HL-60 (cell line): ENCODE results near the gene NBEAL2.

Experiments
- POLR2AphosphoS5 ChIP-seq: IDR thresholded peaks from 2 replicates; pipeline ENCODE4 v1.6.1; 2012; ENCODE audit warnings: low read depth
- TF ChIP-seq, protein P1 (sequence below): IDR thresholded peaks from one replicate; pipeline ENCODE4 v1.5.1; 2011; ENCODE audit warnings: low read length, control low read depth, inconsistent platforms; ENCODE audit not compliant: insufficient read depth
- TF ChIP-seq, protein P2 (sequence below): IDR thresholded peaks from 2 replicates; pipeline ENCODE4 v1.6.1; 2012; ENCODE audit warnings: low read depth; ENCODE audit not compliant: insufficient replicate concordance

DNA sequence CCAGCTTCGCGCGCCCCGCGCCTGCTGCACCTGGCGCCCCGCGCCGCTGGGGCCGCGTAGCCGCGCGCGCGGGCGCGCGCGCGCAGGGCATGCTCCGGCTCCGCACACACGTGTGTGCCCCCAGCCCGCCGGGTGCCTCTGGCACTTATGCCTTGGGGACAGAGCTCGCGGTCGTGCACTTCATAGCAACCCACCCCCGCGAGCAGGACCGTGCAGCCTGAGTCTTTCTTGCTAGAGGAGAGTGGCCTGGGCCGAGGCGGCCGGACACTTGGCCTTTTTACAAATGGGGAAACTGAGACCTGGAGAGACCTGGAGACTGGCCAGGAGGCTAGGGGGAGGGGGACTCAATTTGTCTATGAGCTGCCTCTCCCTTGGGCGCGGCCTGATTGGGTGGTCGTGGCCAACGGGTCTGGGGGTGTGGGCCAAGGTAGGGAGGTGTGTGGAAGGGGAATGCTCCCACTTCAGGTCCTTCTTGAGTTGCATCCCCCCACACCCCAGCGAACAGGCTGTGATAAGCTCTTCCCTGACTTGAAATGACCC lies 562 bp downstream of the NBEAL2 start:
- no peak for TF ChIP-seq POLR2AphosphoS5
- TF ChIP-seq, protein P1, sequence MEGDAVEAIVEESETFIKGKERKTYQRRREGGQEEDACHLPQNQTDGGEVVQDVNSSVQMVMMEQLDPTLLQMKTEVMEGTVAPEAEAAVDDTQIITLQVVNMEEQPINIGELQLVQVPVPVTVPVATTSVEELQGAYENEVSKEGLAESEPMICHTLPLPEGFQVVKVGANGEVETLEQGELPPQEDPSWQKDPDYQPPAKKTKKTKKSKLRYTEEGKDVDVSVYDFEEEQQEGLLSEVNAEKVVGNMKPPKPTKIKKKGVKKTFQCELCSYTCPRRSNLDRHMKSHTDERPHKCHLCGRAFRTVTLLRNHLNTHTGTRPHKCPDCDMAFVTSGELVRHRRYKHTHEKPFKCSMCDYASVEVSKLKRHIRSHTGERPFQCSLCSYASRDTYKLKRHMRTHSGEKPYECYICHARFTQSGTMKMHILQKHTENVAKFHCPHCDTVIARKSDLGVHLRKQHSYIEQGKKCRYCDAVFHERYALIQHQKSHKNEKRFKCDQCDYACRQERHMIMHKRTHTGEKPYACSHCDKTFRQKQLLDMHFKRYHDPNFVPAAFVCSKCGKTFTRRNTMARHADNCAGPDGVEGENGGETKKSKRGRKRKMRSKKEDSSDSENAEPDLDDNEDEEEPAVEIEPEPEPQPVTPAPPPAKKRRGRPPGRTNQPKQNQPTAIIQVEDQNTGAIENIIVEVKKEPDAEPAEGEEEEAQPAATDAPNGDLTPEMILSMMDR, result no peak
- TF ChIP-seq, protein P2, sequence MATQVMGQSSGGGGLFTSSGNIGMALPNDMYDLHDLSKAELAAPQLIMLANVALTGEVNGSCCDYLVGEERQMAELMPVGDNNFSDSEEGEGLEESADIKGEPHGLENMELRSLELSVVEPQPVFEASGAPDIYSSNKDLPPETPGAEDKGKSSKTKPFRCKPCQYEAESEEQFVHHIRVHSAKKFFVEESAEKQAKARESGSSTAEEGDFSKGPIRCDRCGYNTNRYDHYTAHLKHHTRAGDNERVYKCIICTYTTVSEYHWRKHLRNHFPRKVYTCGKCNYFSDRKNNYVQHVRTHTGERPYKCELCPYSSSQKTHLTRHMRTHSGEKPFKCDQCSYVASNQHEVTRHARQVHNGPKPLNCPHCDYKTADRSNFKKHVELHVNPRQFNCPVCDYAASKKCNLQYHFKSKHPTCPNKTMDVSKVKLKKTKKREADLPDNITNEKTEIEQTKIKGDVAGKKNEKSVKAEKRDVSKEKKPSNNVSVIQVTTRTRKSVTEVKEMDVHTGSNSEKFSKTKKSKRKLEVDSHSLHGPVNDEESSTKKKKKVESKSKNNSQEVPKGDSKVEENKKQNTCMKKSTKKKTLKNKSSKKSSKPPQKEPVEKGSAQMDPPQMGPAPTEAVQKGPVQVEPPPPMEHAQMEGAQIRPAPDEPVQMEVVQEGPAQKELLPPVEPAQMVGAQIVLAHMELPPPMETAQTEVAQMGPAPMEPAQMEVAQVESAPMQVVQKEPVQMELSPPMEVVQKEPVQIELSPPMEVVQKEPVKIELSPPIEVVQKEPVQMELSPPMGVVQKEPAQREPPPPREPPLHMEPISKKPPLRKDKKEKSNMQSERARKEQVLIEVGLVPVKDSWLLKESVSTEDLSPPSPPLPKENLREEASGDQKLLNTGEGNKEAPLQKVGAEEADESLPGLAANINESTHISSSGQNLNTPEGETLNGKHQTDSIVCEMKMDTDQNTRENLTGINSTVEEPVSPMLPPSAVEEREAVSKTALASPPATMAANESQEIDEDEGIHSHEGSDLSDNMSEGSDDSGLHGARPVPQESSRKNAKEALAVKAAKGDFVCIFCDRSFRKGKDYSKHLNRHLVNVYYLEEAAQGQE, result no peak
